Measurements from ENCODE around the gene LRRC4C.

- TF ChIP-seq CTCF (IDR thresholded peaks at IDR 0.05) (no peak), REST (IDR thresholded peaks at IDR 0.05; ENCODE audit: insufficient read depth in 1 of 2, low read depth in 2 of 2, low read length in 1 of 2) (no peak), POLR2AphosphoS5 (IDR thresholded peaks at IDR 0.05; ENCODE audit: low read depth, low read length) (no peak)
Observed at GRCh38 chr11:41383768-41384167, 75.7 kb downstream of the LRRC4C start.

All from Panc1 (cell line).